Astrocyte (in vitro differentiated cells and primary cell): ENCODE measurements around the gene UGT1A8.

Experiments used
- EZH2 ChIP-seq: IDR thresholded peaks from 2 replicates; pipeline ENCODE4 v1.6.1; 2012; ENCODE audit warnings: mild to moderate bottlenecking, low read length, inconsistent platforms; ENCODE audit not compliant: insufficient read depth
- TF ChIP-seq, protein P1 (sequence below): IDR thresholded peaks from 2 replicates; pipeline ENCODE4 v1.5.1; 2011; ENCODE audit warnings: low read depth, mild to moderate bottlenecking, inconsistent platforms, low read length, moderate library complexity; ENCODE audit not compliant: insufficient read depth

DNA sequence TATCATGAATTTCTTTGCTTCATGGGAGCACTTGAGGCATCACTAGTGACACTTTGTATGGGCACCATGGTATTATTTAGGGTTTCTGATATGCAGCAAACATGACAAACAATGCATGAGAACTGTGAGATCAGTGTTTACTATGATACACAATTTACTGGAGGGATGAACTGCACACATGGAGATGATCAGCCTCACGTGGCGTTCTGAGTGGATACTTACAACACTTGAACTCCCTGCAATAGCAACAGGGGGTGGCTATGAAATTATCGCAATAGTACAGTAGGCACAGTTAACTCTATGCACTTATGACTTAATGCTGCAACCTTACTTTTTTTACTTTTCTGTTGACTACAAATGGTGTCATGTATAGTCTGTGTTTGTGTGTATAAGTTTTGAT, 18.5 kb upstream of the UGT1A8 start:
- TF ChIP-seq EZH2 = no peak
- TF ChIP-seq, protein P1, sequence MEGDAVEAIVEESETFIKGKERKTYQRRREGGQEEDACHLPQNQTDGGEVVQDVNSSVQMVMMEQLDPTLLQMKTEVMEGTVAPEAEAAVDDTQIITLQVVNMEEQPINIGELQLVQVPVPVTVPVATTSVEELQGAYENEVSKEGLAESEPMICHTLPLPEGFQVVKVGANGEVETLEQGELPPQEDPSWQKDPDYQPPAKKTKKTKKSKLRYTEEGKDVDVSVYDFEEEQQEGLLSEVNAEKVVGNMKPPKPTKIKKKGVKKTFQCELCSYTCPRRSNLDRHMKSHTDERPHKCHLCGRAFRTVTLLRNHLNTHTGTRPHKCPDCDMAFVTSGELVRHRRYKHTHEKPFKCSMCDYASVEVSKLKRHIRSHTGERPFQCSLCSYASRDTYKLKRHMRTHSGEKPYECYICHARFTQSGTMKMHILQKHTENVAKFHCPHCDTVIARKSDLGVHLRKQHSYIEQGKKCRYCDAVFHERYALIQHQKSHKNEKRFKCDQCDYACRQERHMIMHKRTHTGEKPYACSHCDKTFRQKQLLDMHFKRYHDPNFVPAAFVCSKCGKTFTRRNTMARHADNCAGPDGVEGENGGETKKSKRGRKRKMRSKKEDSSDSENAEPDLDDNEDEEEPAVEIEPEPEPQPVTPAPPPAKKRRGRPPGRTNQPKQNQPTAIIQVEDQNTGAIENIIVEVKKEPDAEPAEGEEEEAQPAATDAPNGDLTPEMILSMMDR = no peak
